SK-N-SH (cell line): ENCODE measurements around the gene BCAM. TPM values are rescaled to one million over a fixed set of nuclear protein-coding genes. Genes with fewer than 3 reads are reported as not detected.

Experiments used
- CTCF ChIA-PET: fragments of 300-600, 350-600 bp; formaldehyde crosslinking; extraction: SDS; loops from one replicate; lab custom pipeline; 2021; lab: Yijun Ruan, JAX
- POLR2A ChIA-PET: fragments of 350-600 bp; sonication (Branson Sonifier 250); formaldehyde crosslinking; extraction: SDS; loops from one replicate; lab custom pipeline; 2020; ENCODE audit warnings: antibody characterized with exemption, inconsistent platforms; lab: Yijun Ruan, JAX
- DNase-seq: peaks from one replicate; pipeline ENCODE4 v3.0.0; 2012
- H2AFZ ChIP-seq: fragments of 200-600 bp; sonication (generic); 2 replicates; pipeline ENCODE4 v1.8.1; 2016; ENCODE audit warnings: antibody characterized with exemption, mild to moderate bottlenecking, low read depth
- H3F3A ChIP-seq: fragments of 200-600 bp; sonication (generic); replicated peaks from 2 replicates; pipeline ENCODE3; 2016; ENCODE audit warnings: antibody characterized with exemption, mild to moderate bottlenecking; ENCODE audit not compliant: insufficient read depth
- H3K27ac ChIP-seq, 2 experiments: fragments of 200-500 bp in 1 of 2; fragments of 200-600 bp in 1 of 2; sonication (Bioruptor generic) in 1 of 2; sonication (generic), shearing (Covaris generic) in 1 of 2; 2 replicates each; pipeline versions ENCODE4 v1.5.1 to v1.6.1; 2014 to 2016; ENCODE audit warnings: low read depth in 2 of 2, inconsistent platforms in 1 of 2, low read length in 1 of 2, mild to moderate bottlenecking in 1 of 2, mixed read lengths in 1 of 2
- H3K27me3 ChIP-seq: fragments of 200-600 bp; sonication (generic), shearing (Covaris generic); 2 replicates; pipeline ENCODE4 v1.6.1; 2016; ENCODE audit warnings: mixed run types; ENCODE audit not compliant: insufficient read depth
- H3K36me3 ChIP-seq, 2 experiments: fragments of 200-500 bp in 1 of 2; fragments of 200-600 bp in 1 of 2; sonication (Bioruptor generic) in 1 of 2; sonication (generic) in 1 of 2; replicated peaks in 1 of 2; 2 replicates each; pipeline versions ENCODE3 to v1.5.1; 2014 to 2016; ENCODE audit warnings: low read length in 1 of 2, mild to moderate bottlenecking in 1 of 2; ENCODE audit not compliant: insufficient read depth in 2 of 2, control insufficient read depth in 1 of 2
- H3K4me1 ChIP-seq, 2 experiments: fragments of 200-500 bp in 1 of 2; fragments of 200-600 bp in 1 of 2; sonication (Bioruptor generic) in 1 of 2; sonication (generic), shearing (Covaris generic) in 1 of 2; 2 replicates each; pipeline versions ENCODE4 v1.5.1 to v1.6.1; 2014 to 2016; ENCODE audit warnings: low read depth in 1 of 2, low read length in 1 of 2, mixed run types in 1 of 2; ENCODE audit not compliant: insufficient read depth in 2 of 2, control insufficient read depth in 1 of 2
- H3K4me2 ChIP-seq: fragments of 200-600 bp; sonication (generic), shearing (Covaris generic); 2 replicates; pipeline ENCODE4 v1.6.1; 2017; ENCODE audit warnings: mixed run types
- H3K4me3 ChIP-seq, 2 experiments: fragments of 200-500 bp in 1 of 2; fragments of 200-600 bp in 1 of 2; sonication (Bioruptor generic) in 1 of 2; sonication (generic), shearing (Covaris generic) in 1 of 2; 2 replicates each; pipeline versions ENCODE4 v1.5.1 to v1.8.1; 2014 to 2016; ENCODE audit warnings: low read depth in 2 of 2, inconsistent platforms in 1 of 2, low read length in 1 of 2, mild to moderate bottlenecking in 1 of 2, mixed read lengths in 1 of 2, moderate library complexity in 1 of 2
- H3K79me2 ChIP-seq: fragments of 200-600 bp; sonication (generic); 2 replicates; pipeline ENCODE4 v1.8.1; 2017; ENCODE audit warnings: mild to moderate bottlenecking; ENCODE audit not compliant: insufficient read depth
- H3K9ac ChIP-seq: fragments of 200-600 bp; sonication (generic); 2 replicates; pipeline ENCODE4 v1.6.1; 2017; ENCODE audit warnings: mixed run types
- H3K9me2 ChIP-seq: fragments of 200-600 bp; sonication (generic); 2 replicates; pipeline ENCODE4 v1.6.1; 2017; ENCODE audit warnings: mixed run types
- H3K9me3 ChIP-seq: fragments of 200-600 bp; sonication (generic); 2 replicates; pipeline ENCODE4 v1.6.1; 2017; ENCODE audit warnings: mixed run types, mild to moderate bottlenecking, moderate library complexity
- H4K20me1 ChIP-seq: fragments of 200-600 bp; sonication (generic); 2 replicates; pipeline ENCODE4 v1.6.1; 2017; ENCODE audit warnings: mild to moderate bottlenecking, mixed run types; ENCODE audit not compliant: insufficient read depth
- ELF1 ChIP-seq: IDR thresholded peaks from 2 replicates; pipeline ENCODE4 v1.4.0; 2012
- EP300 ChIP-seq, 2 experiments: IDR thresholded peaks; 2 replicates each; pipeline versions ENCODE4 v1.4.0 to v1.6.1; 2012; ENCODE audit warnings: borderline replicate concordance in 1 of 2, low read depth in 1 of 2, low read length in 1 of 2
- EZH2phosphoT487 ChIP-seq: fragments of 200-600 bp; sonication (generic); IDR thresholded peaks from 2 replicates; pipeline ENCODE4 v1.6.1; 2017; ENCODE audit warnings: low read depth, mixed run types, mild to moderate bottlenecking, antibody characterized with exemption, moderate library complexity, borderline replicate concordance
- FOXJ3 ChIP-seq: sonication (generic); formaldehyde crosslinking; IDR thresholded peaks from 2 replicates; pipeline ENCODE4 v1.5.1; 2020; ENCODE audit warnings: mild to moderate bottlenecking, missing genetic modification reagents
- FOXM1 ChIP-seq: IDR thresholded peaks from 2 replicates; pipeline ENCODE4 v1.4.0; 2012; ENCODE audit warnings: low read depth, mild to moderate bottlenecking
- MXI1 ChIP-seq: IDR thresholded peaks from 2 replicates; pipeline ENCODE4 v1.6.1; 2012; ENCODE audit warnings: mild to moderate bottlenecking, low read depth, low read length, improper control_type of control experiment
- PBX3 ChIP-seq: IDR thresholded peaks from 2 replicates; pipeline ENCODE4; 2012
- POLR2AphosphoS5 ChIP-seq: IDR thresholded peaks from 2 replicates; pipeline ENCODE4 v1.6.1; 2012; ENCODE audit warnings: low read depth, low read length
- RAD21 ChIP-seq: IDR thresholded peaks from 2 replicates; pipeline ENCODE4 v1.6.1; 2012; ENCODE audit warnings: mild to moderate bottlenecking, low read length
- RFX5 ChIP-seq: IDR thresholded peaks from 2 replicates; pipeline ENCODE4 v1.6.1; 2012; ENCODE audit warnings: mild to moderate bottlenecking, improper control_type of control experiment, low read length
- SIN3A ChIP-seq: IDR thresholded peaks from 2 replicates; pipeline ENCODE4 v1.6.1; 2012; ENCODE audit warnings: low read depth, mild to moderate bottlenecking, low read length, moderate library complexity, borderline replicate concordance
- SMC3 ChIP-seq: IDR thresholded peaks from 2 replicates; pipeline ENCODE4 v1.6.1; 2012; ENCODE audit warnings: low read depth, low read length, improper control_type of control experiment
- USF2 ChIP-seq: fragments of 150-350 bp; IDR thresholded peaks from 2 replicates; pipeline ENCODE4 v1.6.1; 2017; ENCODE audit warnings: antibody characterized with exemption, low read length, low read depth, borderline replicate concordance
- ZBTB33 ChIP-seq: IDR thresholded peaks from 2 replicates; pipeline ENCODE4 v1.4.0; 2012; ENCODE audit warnings: low read depth, borderline replicate concordance
- WGBS: methylation state at CpG from one replicate; pipeline ENCODE4 v1.1.6; 2017; ENCODE audit warnings: low lambda C conversion rate; 5-methylcytosine and 5-hydroxymethylcytosine counted together
- polyA plus RNA-seq, 3 experiments: library from polyadenylated mRNA; depleted of rRNA; stranded (reverse); fragments of >200 nt; gene quantifications; 2 replicates each; pipeline ENCODE4 v1.2.3, GENCODE V29; 2012

Gene BCAM
- polyA plus RNA-seq, 1 of the 3 experiments (the other 2 are of a cell fraction) = 34.0 TPM

GRCh38 chr19:44850641-44851109 lies 41.8 kb downstream of the BCAM start (continued):
- TF ChIP-seq ZBTB33 (no peak), POLR2AphosphoS5 (no peak), FOXM1 (no peak), MXI1 (no peak), RAD21 (no peak), USF2 (no peak), SIN3A (no peak), SMC3 (no peak), PBX3 (no peak), ELF1 (no peak), RFX5 (no peak)

GRCh38 chr19:44851427-44851826 lies 42.5 kb downstream of the BCAM start:
- Histone ChIP-seq H3K4me2 (no peak overlapping the region), H3K27me3 (no peaks in the 10 kb centered on the region), H3K9me3 (no peaks in the 10 kb centered on the region), H3K9me2 (no peaks in the 10 kb centered on the region), H4K20me1 (peaks cover 73% of the 10 kb centered on the region), H3K9ac (no peak overlapping the region), H3K36me3 (peaks cover 0 to 4% of the 10 kb centered on the region in 2 experiments), H3K79me2 (peaks cover 97% of the 10 kb centered on the region), H2AFZ (no peak overlapping the region)
- ChIA-PET CTCF (interaction anchor here (1.4 to 1.5 kb wide), 2 partner anchors 51 to 128 kb away, joined by 4 to 7 read pairs; no protein-coding TSS in a partner anchor), POLR2A (no interaction called here)
- TF ChIP-seq ZBTB33 (no peak), RFX5 (no peak), SMC3 (no peak), EZH2phosphoT487 (no peak), FOXM1 (no peak), FOXJ3 (CRISPR knock-in tag) (no peak), EP300 (IDR thresholded peaks at IDR 0.05; ENCODE audit: borderline replicate concordance in 1 of 2, low read depth in 1 of 2, low read length in 1 of 2) (no peak)
- TF ChIP-seq, all 33 proteins: peak for 0
- Histone ChIP-seq H3K4me3 (no peak overlapping the region), H3F3A (peaks cover 15% of the 10 kb centered on the region), H3K27ac (no peak overlapping the region), H3K4me1 (peaks cover 15 to 19% of the 10 kb centered on the region in 2 experiments; a peak in 3 of 4 replicates)
- WGBS = 79% methylated on average over 2 of the region's 2 CpGs
- no peak for DNase-seq
